Erythroblast (primary cell): ENCODE measurements around the gene FGF6.
"Not testable (repeated sequence)": the region's sequence is repeated elsewhere in the genome, so short reads cannot be mapped to it uniquely, and the experiment has no call there.

Experiments used
- DNase-seq, 2 experiments: peaks; one replicate each; lab custom pipeline; 2025; lab: John Stamatoyannopoulos, UW
- GATA1 ChIP-seq: IDR thresholded peaks from 2 replicates; pipeline ENCODE4 v1.6.1; 2011; ENCODE audit warnings: low read depth, mild to moderate bottlenecking, control low read depth, low read length, moderate library complexity
- POLR2A ChIP-seq: IDR thresholded peaks from 2 replicates; pipeline ENCODE4 v1.6.1; 2011; ENCODE audit warnings: mild to moderate bottlenecking, low read length

The FGF6 gene, protein sequence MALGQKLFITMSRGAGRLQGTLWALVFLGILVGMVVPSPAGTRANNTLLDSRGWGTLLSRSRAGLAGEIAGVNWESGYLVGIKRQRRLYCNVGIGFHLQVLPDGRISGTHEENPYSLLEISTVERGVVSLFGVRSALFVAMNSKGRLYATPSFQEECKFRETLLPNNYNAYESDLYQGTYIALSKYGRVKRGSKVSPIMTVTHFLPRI

DNA sequence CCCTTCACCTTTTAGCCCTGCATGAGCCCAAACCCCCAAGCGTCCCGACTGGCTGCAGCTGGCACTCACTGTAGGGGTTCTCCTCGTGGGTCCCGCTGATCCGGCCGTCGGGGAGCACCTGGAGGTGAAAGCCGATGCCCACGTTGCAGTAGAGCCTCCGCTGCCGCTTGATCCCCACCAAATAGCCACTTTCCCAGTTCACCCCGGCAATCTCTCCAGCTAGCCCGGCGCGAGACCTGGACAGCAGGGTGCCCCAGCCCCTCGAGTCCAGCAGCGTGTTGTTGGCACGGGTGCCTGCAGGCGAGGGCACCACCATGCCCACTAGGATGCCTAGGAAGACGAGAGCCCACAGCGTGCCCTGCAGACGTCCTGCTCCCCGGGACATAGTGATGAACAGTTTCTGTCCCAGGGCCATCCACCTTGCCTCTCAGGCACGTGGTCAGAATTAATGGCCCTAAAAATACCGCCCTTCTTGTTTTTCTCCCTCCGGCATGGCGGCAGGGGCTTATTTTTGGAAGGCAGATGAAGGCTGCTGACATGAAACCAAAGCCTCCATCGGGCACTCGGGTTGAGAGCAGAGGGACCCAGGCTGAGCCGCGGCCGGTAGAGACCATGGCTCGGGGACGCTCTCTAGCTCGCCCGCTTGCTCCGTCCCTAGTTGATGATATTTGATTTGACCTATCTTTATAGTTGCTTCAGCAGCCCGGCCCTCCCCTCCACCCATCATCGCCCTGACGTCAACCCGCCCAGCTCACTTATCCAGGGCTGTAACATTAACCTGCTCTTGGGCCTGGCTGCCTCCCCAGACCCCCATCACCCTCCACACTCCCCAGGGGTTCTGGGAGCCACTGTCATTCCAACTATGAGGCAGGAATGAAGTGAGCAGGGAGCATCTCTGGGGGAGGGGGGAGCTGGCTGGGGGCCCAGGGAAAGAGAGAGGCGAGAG is at the start of gene FGF6:
Gene FGF6, minus strand, starts transcription at position 660 of the 946 bp plus-strand sequence. Its CDS starts 245 bp downstream, at position 415.
- TF ChIP-seq GATA1 (no peak), POLR2A (no peak)

DNA sequence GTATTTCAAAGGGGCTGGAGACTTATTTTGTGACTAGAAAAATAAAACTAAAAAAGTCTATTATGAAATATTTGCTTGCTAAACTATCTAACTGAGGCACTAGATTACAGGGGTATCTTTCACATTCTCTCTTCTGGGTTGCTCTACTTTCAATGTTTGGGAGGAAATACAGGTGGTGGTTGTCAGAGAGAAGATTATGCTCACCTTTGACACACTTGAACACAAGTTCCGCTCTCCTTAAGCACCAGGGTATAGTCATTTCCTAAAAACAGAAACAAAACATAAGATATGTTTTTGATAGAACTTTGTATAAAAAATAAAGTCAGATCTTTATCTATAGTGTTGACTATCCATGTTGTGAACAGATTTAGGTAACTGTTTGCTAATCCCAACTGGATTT is 45.4 kb upstream of the FGF6 start:
- no peak for TF ChIP-seq GATA1
- TF ChIP-seq POLR2A, result no peak
- no peak for DNase-seq

More for the DNA sequence above, at the start of gene FGF6:
- no peak for DNase-seq

DNA sequence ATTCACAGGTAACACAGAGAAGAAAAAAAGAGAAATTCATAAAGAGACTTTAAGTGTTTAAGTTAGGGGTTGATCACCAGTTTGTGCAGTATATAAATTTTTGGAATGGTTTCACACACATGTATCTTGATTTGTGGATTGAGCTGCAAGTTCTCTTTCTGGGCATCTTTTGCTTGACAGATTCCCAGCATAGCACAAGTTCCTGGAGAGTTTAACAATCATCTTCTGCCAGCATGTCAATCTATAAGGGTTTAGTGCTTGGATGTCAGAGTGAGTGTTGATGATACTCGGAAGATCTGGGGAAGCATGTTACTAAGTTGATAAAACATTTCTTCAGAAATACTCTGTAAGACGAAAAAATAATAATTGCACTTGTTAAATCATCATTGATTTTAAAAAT is 43.9 kb upstream of the FGF6 start:
- DNase-seq, result no peak
- no peak for TF ChIP-seq GATA1
- TF ChIP-seq POLR2A, result no peak

DNA sequence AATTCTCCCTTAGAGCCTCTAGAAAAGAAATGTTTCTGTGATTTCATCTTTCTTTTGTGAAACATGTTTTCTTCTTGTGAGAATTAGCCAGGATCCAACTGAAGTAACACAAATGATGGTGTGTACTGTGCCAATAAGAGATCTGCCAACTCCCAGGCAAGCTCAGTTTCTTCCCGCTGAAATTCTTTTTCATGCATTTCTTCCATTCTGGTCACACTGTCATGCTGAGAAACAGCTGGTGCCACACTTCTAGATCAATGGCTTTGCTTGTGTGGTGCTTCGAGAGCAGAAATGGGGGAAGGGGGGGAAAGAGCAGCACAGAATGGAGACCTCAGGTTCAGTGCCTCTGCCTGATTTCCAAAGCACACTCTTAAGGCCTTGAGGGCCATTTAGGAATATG is 41.4 kb upstream of the FGF6 start:
- no peak for TF ChIP-seq POLR2A
- no peak for TF ChIP-seq GATA1
- no peak for DNase-seq

DNA sequence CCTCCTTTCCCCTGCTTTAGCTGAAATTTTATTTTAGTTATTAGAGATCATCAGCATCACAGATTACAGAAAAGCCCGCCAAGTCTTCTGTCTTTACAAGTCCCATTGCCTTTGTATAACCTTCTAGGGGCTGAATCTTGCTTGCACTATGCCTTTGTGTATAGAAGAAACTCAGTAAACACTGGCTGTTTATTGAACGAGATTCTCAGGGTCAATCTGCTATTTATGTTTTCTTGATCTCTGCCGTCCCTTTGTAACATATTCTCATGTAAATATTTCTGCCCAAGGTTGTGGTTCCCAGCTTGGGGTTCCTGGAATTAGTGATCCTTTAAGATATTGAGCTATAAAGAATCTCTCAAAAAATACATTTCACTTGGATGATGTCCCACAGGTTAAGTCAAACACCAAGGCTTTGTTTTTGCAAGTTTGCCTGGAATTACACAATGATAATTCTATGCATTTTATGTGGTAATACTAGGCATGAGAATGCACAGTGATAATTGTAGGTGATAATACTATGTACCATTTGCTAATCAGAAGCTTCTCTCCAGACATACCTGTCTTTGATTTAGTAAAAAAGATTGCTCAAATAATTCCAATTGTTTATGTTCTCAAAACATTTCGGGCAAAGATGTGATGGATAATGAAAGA is 40.6 kb upstream of the FGF6 start:
- DNase-seq, result no peak
- TF ChIP-seq GATA1 (no peak), POLR2A (no peak)

DNA sequence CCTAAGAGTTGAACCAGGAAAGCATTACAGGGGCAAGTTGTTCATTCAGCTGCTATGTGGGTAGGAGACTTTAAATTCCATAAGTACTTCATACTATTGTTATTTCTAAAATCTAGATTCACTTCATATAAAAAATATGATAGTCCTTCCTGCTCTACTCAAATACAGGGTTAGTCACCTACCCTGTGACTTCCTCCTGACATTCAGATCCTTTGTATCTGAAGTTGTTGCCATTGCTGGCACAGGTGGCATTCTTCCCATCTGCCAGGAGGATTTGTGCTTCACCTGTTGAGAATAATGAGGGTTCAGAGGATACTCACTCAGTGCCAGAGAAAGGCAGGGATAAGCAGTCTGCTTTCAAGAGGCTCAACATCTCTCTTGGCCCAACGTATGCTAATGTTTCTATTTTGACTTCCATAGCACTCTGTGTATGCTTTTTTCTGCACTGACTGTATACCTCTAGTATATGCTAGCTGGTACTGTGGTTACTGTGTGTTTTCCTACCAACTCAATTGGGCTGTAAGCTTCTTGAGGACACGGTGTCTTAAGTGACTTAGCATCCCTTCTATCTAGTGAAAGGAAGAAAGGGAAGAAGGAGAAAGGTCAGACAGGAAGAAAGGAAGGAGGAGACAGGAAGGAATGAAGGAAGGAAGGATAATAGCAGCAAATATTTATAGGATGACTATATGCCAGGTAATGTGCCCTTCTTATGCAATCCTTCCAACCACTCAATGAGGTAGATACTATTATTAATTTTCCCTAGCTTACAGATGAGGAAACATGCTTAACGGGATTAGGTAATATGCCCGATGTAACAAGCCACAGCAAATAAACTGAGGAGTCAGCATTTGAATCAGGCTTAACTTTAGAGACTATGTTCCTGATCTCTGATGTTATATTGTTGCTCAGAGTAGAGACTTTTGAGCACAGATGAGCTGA is 38.5 kb upstream of the FGF6 start:
- no peak for TF ChIP-seq GATA1
- DNase-seq, result no peak

DNA sequence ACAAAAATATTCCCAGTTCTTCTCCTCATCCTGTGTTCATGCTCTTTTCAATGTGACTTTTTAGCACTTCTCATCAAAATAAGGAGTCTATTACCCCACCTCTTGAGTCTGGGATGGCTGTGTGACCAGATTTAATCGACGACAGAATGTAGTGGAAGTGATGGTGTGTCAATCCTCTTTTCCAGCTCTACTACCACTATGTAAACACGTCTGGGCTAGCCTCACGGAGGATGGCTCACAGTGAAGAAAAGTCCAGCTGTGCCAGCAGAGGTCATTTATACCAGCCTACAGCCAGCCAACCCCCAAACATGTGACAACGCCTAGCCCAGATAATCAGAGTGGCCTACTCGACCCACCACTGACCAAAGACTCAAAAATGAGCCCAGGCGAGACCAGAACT is 37.3 kb upstream of the FGF6 start:
- DNase-seq, result no peak
- TF ChIP-seq POLR2A (no peak), GATA1 (no peak)

DNA sequence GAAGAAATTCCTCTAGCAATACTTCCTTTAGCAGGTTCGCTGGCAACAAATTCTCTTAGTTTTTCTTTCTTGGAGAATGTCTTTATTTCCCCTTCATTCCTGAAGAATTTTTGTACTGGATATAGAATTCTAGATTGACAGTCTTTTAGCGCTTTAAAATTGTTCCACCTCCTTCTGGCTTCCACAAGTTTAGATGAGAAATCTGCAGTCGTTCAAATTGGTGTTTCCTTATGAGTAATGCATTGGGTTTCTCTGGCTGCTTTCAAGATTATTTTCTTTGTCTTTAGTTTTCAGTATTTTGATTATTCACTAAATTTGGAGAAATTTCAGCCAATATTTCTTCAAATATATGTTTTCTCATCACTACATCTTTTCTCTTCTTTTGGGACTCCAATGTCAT is 33.3 kb upstream of the FGF6 start:
- TF ChIP-seq GATA1, result no peak
- no peak for TF ChIP-seq POLR2A
- no peak for DNase-seq

DNA sequence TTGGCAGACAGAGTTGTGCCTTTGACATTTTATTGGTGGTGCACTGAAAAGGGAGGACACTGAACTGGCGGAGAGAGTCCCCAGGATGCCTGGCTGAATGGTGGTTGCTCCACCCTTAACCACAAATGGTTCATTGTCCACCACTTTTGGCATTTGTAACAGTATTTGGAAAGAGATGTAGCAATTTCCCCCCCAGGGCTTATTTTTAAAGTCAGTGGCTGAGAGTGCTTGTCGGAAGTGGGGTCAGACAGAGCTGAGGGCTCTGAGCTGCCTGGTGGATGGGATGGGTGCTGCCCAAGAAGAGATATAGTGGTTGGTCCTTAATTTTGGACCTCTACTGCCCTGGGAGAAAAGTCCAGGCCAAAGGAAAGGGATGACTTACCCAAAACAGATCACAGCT is 31.5 kb upstream of the FGF6 start:
- no peak for TF ChIP-seq POLR2A
- no peak for TF ChIP-seq GATA1
- no peak for DNase-seq

DNA sequence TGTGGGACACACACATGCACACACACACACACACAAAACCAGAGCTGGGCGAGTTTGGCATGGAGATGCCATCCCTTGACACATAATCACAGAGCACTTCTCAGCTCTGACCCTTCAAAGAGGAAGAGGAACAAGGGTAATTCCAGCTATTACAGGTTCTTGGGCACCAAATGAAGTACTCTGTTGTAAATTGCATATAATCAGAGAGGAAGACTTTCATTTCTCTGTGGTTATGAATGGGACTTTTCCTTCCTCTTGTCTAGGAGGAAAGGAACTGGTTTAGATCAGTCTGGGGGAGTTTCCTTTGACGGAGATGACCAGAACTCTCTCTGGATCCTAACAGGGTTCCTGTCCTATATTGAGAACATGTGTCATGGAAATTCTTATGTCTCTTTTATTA is 26.4 kb upstream of the FGF6 start:
- no peak for DNase-seq
- TF ChIP-seq GATA1, result no peak
- TF ChIP-seq POLR2A, result no peak

DNA sequence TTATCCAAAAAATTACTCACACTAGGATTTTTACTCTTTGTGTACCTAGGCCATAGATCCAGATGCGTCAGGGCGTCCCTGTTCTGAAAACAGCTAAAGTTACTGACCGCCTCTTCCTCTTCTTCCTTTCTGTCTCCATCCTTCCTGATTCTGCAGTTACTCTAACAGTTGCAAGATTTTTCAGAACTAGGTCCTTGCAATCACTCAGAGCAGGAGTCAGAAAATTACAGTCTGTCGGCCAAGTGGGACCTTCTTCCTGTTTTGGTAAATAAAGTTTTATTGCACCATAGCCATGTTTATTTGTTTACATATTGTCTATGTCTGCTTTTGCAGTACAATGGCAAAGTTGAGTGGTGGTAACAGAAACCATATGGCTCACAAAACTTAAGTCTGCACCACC is 25.6 kb upstream of the FGF6 start:
- TF ChIP-seq GATA1 (no peak), POLR2A (no peak)

DNA sequence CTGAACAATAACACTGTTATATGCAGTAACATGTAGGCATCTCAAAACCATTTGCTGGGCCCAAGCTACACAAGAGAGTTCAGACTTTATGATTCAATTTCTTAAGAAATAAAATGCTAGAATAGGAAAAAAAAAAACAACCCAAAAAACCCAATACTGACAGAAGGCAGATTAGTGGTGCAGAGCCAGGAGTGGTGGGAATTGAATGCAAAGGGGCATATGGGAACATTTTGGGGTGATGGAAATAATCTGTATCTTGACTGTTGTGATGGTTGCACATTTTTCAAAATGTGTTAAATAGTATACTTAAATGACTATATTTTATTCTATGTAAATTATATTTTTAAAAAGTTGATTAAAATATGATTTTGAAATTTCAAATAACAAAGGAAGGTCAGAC is 23.4 kb upstream of the FGF6 start:
- TF ChIP-seq POLR2A (no peak), GATA1 (no peak)
- DNase-seq, result no peak

More for the DNA sequence above, 25.6 kb upstream of the FGF6 start:
- DNase-seq, result no peak

DNA sequence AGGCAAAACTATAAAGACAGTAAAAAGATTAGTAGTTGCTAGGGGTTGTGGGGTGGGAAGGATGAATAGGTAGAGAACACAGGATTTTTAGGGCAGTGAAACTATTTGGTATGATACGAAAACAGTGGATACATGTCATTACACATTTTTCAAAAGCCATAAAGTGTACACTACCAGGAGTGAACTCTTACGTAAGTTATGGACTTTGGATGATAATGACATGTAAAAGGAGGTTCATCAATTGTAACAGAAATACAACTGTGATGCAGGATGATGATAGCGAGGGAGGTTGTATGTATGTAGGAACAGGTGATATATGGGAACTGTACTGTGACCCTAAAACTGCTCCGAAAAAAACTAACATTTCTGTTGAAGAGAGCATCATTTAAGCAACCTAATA is 15.1 kb upstream of the FGF6 start:
- DNase-seq, result no peak
- TF ChIP-seq POLR2A, result no peak

DNA sequence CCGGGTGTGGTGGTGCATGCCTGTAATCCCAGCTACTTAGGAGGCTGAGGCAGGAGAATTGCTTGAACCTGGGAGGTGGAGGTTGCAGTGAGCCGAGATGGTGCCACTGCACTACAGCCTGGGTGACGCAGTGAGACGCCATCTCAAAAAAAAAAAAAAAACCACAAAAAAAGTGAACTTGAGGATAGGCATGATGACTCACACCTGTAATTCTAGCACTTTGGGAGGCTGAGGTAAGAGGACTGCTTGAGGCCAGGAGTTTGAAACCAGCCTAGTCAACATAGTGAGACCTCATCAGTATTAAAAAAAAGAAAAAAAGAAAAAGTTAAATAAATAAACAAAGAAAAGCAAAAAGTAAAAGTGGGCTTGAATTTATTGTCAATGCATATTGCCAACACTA is 10.2 kb upstream of the FGF6 start:
- DNase-seq, result not testable (repeated sequence)
